ENCODE results near the gene EFNA1. TPM values are rescaled to one million over a fixed set of nuclear protein-coding genes. Genes with fewer than 3 reads are reported as not detected.

Gene EFNA1
- total RNA-seq, 1 experiment from 2014 or later: 6.5 TPM

GRCh38 chr1:155084722-155085503, 42.8 kb upstream of the EFNA1 start (continued):
- no peak for TF ChIP-seq ZNF532 (CRISPR knock-in tag; IDR thresholded peaks at IDR 0.05; ENCODE audit: borderline replicate concordance)
- TF ChIP-seq, protein P1, sequence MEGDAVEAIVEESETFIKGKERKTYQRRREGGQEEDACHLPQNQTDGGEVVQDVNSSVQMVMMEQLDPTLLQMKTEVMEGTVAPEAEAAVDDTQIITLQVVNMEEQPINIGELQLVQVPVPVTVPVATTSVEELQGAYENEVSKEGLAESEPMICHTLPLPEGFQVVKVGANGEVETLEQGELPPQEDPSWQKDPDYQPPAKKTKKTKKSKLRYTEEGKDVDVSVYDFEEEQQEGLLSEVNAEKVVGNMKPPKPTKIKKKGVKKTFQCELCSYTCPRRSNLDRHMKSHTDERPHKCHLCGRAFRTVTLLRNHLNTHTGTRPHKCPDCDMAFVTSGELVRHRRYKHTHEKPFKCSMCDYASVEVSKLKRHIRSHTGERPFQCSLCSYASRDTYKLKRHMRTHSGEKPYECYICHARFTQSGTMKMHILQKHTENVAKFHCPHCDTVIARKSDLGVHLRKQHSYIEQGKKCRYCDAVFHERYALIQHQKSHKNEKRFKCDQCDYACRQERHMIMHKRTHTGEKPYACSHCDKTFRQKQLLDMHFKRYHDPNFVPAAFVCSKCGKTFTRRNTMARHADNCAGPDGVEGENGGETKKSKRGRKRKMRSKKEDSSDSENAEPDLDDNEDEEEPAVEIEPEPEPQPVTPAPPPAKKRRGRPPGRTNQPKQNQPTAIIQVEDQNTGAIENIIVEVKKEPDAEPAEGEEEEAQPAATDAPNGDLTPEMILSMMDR (IDR thresholded peaks at IDR 0.05): peak; percentile 90
- no peak for TF ChIP-seq TEAD4 (CRISPR knock-in tag; IDR thresholded peaks at IDR 0.05)
- no peak for TF ChIP-seq ATF3 (CRISPR knock-in tag; conservative IDR thresholded peaks at IDR 0.05)
- no peak for TF ChIP-seq RORB (CRISPR knock-in tag; IDR thresholded peaks at IDR 0.05)
- TF ChIP-seq ZNF671 (CRISPR knock-in tag; IDR thresholded peaks at IDR 0.05): no peak
- TF ChIP-seq MXD4 (CRISPR knock-in tag; IDR thresholded peaks at IDR 0.05; ENCODE audit: borderline replicate concordance): no peak
- TF ChIP-seq ZNF232 (CRISPR knock-in tag; IDR thresholded peaks at IDR 0.05): no peak
- no peak for TF ChIP-seq JAZF1 (CRISPR knock-in tag; IDR thresholded peaks at IDR 0.05)
- no peak; the same call in 1 of the 2 replicates for TF ChIP-seq E2F5 (CRISPR knock-in tag; IDR thresholded peaks at IDR 0.05)
- TF ChIP-seq NFATC4 (CRISPR knock-in tag; IDR thresholded peaks at IDR 0.05): no peak
- TF ChIP-seq FOXP1 (CRISPR knock-in tag; IDR thresholded peaks at IDR 0.05; ENCODE audit: borderline replicate concordance): 0 out of 2 replicates have a peak, but pooled peaks have one; percentile 2
- TF ChIP-seq CREM (CRISPR knock-in tag; IDR thresholded peaks at IDR 0.05): no peak
- TF ChIP-seq NFE2L1 (CRISPR knock-in tag; IDR thresholded peaks at IDR 0.05): no peak; the same call in 1 of the 2 replicates
- TF ChIP-seq ELF4 (CRISPR knock-in tag; IDR thresholded peaks at IDR 0.05; ENCODE audit: low read depth): no peak
- no peak for TF ChIP-seq NR2C2 (CRISPR knock-in tag; IDR thresholded peaks at IDR 0.05)
- no peak for TF ChIP-seq ATF6 (CRISPR knock-in tag; IDR thresholded peaks at IDR 0.05)
- TF ChIP-seq IRF2 (CRISPR knock-in tag; IDR thresholded peaks at IDR 0.05; ENCODE audit: borderline replicate concordance, low read depth): no peak
- no peak for TF ChIP-seq ZNF121 (CRISPR knock-in tag; IDR thresholded peaks at IDR 0.05)
- TF ChIP-seq FOXJ3 (CRISPR knock-in tag; IDR thresholded peaks at IDR 0.05; ENCODE audit: borderline replicate concordance): no peak
- TF ChIP-seq, protein P2, sequence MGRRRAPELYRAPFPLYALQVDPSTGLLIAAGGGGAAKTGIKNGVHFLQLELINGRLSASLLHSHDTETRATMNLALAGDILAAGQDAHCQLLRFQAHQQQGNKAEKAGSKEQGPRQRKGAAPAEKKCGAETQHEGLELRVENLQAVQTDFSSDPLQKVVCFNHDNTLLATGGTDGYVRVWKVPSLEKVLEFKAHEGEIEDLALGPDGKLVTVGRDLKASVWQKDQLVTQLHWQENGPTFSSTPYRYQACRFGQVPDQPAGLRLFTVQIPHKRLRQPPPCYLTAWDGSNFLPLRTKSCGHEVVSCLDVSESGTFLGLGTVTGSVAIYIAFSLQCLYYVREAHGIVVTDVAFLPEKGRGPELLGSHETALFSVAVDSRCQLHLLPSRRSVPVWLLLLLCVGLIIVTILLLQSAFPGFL (CRISPR knock-in tag; IDR thresholded peaks at IDR 0.05; ENCODE audit: borderline replicate concordance): no peak
- no peak for TF ChIP-seq E2F1 (CRISPR knock-in tag; IDR thresholded peaks at IDR 0.05)
- no peak for TF ChIP-seq ATF1 (CRISPR knock-in tag; IDR thresholded peaks at IDR 0.05)
- TF ChIP-seq NFYB (CRISPR knock-in tag; conservative IDR thresholded peaks at IDR 0.05; ENCODE audit: low read depth): no peak
- TF ChIP-seq FOXP4 (CRISPR knock-in tag; IDR thresholded peaks at IDR 0.05): 0 out of 2 replicates have a peak, but pooled peaks have one; percentile 47
- TF ChIP-seq TEAD1 (CRISPR knock-in tag; IDR thresholded peaks at IDR 0.05): peak; percentile 46; the same call in 1 of the 2 replicates

Measured in WTC11 (cell line).